ENCODE results near the gene IFT122. TPM values are rescaled to one million over a fixed set of nuclear protein-coding genes. Genes with fewer than 3 reads are reported as not detected.
A peak's percentile ranks its signal among the peaks of the same experiment; 100 is the strongest.

Gene IFT122
- total RNA-seq, 6 experiments from 2014 or later = 7.1 to 16.8 (median 11.5) TPM

DNA sequence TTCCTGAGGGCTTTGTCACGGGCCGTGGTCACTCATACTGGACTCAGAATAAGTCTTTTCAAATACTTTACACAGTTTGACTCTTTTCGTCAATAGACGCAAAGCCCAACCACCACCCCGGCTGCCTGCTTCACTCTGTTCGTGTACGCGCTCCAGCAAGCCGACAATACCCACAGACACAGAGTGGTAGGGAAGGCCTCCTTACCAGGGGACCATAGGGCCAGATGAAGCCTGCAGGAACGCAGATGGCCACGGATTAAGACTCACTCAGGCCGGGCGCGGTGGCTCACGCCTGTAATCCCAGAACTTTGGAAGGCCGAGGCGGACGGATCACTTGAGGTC is 41.2 kb upstream of the IFT122 start:
- no peaks in the 10 kb centered on the region for H3K9me3 ChIP-seq
- H3K4me3 ChIP-seq = peak overlapping the region; percentile 79 to 96 (median 86)
- intact Hi-C loops (cut with DNase I) = no loop called here
- H3K27me3 ChIP-seq = no peaks in the 10 kb centered on the region
- peaks cover 0 to 47% (median 2%) of the 10 kb centered on the region in 4 donors for H3K4me1 ChIP-seq
- no peaks in the 10 kb centered on the region for H3K36me3 ChIP-seq
- TF ChIP-seq POLR2A (IDR thresholded peaks at IDR 0.05) = no peak
- TF ChIP-seq CTCF (IDR thresholded peaks at IDR 0.05) = no peak
- H3K27ac ChIP-seq = peak overlapping the region; percentile 89 to 96 (median 91)
- DNase-seq (no peak), ATAC-seq (peak; percentile 7 to 28 (median 18))
- 1% methylated on average over 9 of the region's 18 CpGs for WGBS (ENCODE audit: insufficient coverage, low coverage, low lambda C conversion rate, missing lambda C conversion rate)

DNA sequence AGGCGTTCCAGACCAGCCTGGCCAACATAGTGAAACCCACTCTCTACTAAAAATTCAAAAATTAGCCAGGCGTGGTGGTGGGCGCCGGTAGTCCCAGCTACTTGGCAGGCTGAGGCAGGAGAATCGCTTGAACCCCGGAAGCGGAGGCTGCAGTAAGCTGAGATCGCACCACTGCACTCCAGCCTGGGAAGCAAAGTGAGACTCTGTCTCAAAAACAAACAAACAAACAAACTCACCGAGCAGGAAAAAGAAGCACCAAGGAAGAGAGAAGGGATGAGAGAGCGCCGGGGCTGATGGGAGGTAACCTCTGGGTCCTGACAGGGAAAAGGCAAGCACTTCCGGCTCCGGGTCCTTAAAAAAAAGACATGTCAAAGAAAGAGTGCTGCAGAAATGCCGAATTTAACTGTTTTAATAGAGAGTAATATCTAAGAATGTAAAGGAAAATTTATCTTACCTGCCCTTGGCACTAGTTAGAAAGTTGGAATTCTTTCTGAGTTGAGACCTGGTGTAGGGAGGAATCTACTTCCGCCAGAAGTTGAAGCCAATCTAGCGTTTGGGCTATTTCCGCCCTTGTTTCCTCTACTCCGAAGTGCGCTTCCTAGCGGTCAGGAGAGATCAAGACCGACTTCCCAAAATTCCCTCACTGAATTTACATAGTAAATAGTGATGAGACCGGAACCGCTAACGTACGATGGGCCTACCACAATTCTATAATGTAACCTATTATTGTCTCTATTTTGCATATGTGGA is 40.7 kb upstream of the IFT122 start:
- no peaks in the 10 kb centered on the region for H3K36me3 ChIP-seq
- H3K27ac ChIP-seq = peak overlapping the region; percentile 89 to 96 (median 91)
- intact Hi-C loops (cut with DNase I) = no loop called here
- under 1% methylated on average over 23 of the region's 25 CpGs for WGBS (ENCODE audit: insufficient coverage, low coverage, low lambda C conversion rate, missing lambda C conversion rate)
- no peaks in the 10 kb centered on the region for H3K9me3 ChIP-seq
- no peaks in the 10 kb centered on the region for H3K27me3 ChIP-seq
- TF ChIP-seq CTCF (IDR thresholded peaks at IDR 0.05) = peak; percentile 86 to 92 (median 88)
- peak; percentile 39 for TF ChIP-seq POLR2A (IDR thresholded peaks at IDR 0.05)
- peak; percentile 84 to 90 (median 89) for ATAC-seq
- peaks cover 0 to 47% (median 2%) of the 10 kb centered on the region in 4 donors for H3K4me1 ChIP-seq
- peak; percentile 77 to 87 (median 80) for DNase-seq
- H3K4me3 ChIP-seq = peak overlapping the region; percentile 79 to 96 (median 86)

- 44% methylated on average over 8 of the region's 8 CpGs for WGBS (ENCODE audit: insufficient coverage, low coverage, low lambda C conversion rate, missing lambda C conversion rate)
- no peaks in the 10 kb centered on the region for H3K9me3 ChIP-seq
Measured at GRCh38 chr3:129399895-129400357, 40.1 kb upstream of the IFT122 start.

GRCh38 chr3:129402210-129402609 is 37.8 kb upstream of the IFT122 start:
- WGBS (ENCODE audit: insufficient coverage, low coverage, low lambda C conversion rate, missing lambda C conversion rate) = 61% methylated on average over 5 of the region's 7 CpGs
- H3K27me3 ChIP-seq = no peaks in the 10 kb centered on the region
- H3K4me1 ChIP-seq = peaks cover 0 to 30% (median 2%) of the 10 kb centered on the region in 4 donors
- H3K4me3 ChIP-seq = no peak overlapping the region
- no peaks in the 10 kb centered on the region for H3K9me3 ChIP-seq
- TF ChIP-seq CTCF (IDR thresholded peaks at IDR 0.05) = no peak
- no peak for TF ChIP-seq POLR2A (IDR thresholded peaks at IDR 0.05)
- ATAC-seq (peak; percentile 23 to 87 (median 71)), DNase-seq (peak; percentile 78 to 90 (median 85))
- no peaks in the 10 kb centered on the region for H3K36me3 ChIP-seq
- intact Hi-C loops (cut with DNase I) = no loop called here
- H3K27ac ChIP-seq = peak overlapping the region in 1 of 3 donors; percentile 76

More at GRCh38 chr3:129399895-129400357, 40.1 kb upstream of the IFT122 start:
- Histone ChIP-seq H3K27ac (peak overlapping the region; percentile 89 to 96 (median 91)), H3K27me3 (no peaks in the 10 kb centered on the region), H3K36me3 (no peaks in the 10 kb centered on the region), H3K4me3 (peak overlapping the region; percentile 79 to 96 (median 86)), H3K4me1 (peaks cover 0 to 47% (median 2%) of the 10 kb centered on the region in 4 donors)
- DNase-seq (no peak), ATAC-seq (no peak)
- intact Hi-C loops (cut with DNase I) = no loop called here
- TF ChIP-seq CTCF (IDR thresholded peaks at IDR 0.05) = no peak
- peak; percentile 4 for TF ChIP-seq POLR2A (IDR thresholded peaks at IDR 0.05)

Data from right lobe of liver (tissue), 6 donors.